Activated T-cell treated with anti-CD3 and anti-CD28 coated beads for 24 hours (primary cell): ENCODE data around the gene OSBPL6.

Experiments
- DNase-seq: peaks from one replicate; pipeline ENCODE4 v3.0.0-alpha.2; 2020; ENCODE audit warnings: low read depth

OSBPL6 gene

GRCh38 chr2:178238750-178239149 lies 44.4 kb downstream of the OSBPL6 start:
- no peak for DNase-seq

DNA sequence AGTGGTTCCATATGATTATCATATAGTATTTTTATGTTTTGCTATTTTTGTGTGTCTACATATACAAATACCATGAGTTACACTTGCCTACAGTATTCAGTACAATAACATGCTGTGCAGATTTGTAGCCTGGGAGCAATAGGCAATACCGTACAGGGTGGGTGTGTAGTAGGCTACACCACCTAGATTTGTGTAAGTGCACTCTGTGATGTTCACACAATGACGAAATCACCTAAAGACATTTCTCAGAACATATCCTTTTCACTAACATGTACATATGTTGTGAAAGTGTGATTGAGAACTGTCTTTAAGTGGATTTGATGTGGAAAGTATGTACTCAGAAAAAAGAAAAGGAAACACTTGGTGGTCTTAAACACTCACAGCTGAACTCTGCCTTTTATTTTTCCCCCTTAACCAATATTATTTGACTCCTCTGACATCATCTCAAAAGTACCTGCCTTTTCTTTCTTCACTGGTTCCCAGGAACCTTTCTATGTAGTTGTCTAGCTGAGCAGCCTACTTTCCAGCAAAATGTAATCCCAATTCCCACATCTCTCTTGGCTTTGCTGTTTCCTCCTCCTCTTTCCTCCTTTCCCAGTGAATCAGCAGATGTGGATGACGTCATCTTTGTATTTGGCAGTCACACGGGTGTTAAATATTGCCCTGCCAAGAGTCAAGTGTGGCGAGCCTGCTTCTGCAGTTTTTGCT lies 47.7 kb downstream of the OSBPL6 start:
- no peak for DNase-seq

GRCh38 chr2:178242552-178242883 lies 48.2 kb downstream of the OSBPL6 start:
- DNase-seq: no peak

- no peak for DNase-seq
Observed at GRCh38 chr2:178243961-178244360, 49.6 kb downstream of the OSBPL6 start.

DNA sequence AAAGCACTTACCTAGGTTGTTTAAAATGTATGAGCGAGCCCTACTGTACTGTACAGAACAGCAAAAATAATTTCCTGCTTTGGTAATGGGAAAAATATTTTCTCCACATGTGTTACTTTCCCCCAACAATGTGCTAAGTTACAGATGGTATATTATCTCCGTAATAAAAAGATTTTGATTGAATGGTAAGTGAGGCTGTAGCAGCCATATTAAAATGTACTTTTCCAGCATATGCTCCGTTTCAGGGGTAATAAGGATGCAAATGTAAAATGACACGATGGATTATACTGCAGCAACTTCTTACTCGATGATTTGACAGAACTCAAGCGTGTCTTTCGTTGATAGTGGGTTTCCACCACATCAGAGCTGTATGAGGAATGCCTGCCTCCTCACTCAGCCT lies 50.5 kb downstream of the OSBPL6 start:
- DNase-seq: no peak

GRCh38 chr2:178246696-178247095 lies 52.4 kb downstream of the OSBPL6 start:
- no peak for DNase-seq

DNA sequence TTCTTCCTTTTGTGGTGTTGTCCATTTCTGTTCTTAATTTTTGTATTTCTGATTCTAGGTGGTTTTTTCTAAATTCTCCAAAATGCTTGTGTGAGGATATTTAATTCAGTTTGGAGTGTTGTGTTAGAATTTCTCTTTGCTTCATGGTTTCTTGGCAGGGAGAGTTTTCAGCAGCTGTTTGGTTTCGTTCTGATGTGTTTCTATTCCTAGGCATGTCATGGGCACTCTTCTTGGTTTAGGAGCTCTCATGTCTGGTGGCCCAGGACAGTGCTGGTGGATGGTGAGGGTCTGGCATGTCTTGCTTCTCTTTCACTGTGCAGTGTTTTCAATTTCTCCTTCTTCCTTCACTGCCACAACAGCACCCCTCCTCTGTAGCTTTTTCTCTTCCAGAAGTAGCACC lies 52.9 kb downstream of the OSBPL6 start:
- no peak for DNase-seq

- DNase-seq: no peak
Observed at GRCh38 chr2:178250429-178250828, 56.1 kb downstream of the OSBPL6 start.

- DNase-seq: no peak
Observed at GRCh38 chr2:178251151-178251955, 57.0 kb downstream of the OSBPL6 start.

GRCh38 chr2:178256382-178257042 lies 62.2 kb downstream of the OSBPL6 start:
- no peak for DNase-seq

GRCh38 chr2:178257127-178257526 lies 62.8 kb downstream of the OSBPL6 start:
- DNase-seq: no peak

GRCh38 chr2:178258916-178259315 lies 64.6 kb downstream of the OSBPL6 start:
- DNase-seq: no peak

DNA sequence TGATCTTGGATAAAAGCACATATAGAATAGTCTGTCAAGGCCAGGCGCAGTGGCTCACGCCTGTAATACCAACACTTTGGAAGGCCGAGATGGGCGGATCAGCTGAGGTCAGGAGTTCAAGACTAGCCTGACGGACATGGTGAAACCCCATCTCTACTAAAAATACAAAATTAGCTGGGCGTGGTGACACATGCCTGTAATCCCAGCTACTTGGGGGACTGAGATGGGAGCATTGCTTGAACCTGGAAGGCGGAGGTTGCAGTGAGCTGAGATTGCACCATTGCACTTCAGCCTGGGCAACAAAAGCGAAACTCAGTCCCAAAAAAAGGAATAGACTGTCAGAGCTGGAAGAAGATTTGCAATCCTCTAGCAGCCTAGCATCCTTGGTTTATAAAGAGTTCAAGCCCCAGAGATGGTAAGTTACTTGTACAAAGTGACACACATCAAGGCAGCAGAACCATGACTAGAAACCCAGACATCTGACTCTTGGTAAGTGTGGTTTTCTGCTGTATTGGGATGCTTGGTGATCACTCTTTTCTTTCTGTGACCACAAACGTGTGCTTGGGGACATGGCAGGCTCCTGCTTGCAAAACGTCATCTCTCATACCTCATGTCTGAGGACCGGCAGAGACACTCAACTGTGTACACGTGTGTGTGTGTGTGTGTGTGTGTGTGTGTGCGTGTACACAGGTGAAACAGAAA lies 69.0 kb downstream of the OSBPL6 start:
- DNase-seq: no peak

GRCh38 chr2:178264211-178264610 lies 69.9 kb downstream of the OSBPL6 start:
- DNase-seq: no peak

GRCh38 chr2:178265851-178266250 lies 71.5 kb downstream of the OSBPL6 start:
- no peak for DNase-seq

DNA sequence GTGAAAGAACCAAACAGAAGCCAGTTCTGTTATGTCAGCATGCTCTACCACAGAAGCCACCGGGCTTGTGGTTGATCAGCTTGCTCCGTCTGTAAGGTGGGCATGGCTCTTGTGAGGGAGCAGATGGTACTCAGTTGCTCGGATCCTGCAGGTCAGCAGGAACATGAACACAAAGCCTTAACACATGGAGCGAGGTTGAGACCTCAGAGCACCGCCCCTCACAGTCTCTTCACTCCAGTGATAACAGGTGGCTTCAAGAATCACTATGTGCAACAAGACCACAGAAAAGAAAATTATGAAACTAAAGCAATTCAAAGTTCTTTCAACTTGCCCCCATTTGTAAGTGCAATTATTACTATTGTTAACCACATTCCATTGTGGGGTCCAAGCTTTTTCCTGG lies 72.1 kb downstream of the OSBPL6 start:
- no peak for DNase-seq

DNA sequence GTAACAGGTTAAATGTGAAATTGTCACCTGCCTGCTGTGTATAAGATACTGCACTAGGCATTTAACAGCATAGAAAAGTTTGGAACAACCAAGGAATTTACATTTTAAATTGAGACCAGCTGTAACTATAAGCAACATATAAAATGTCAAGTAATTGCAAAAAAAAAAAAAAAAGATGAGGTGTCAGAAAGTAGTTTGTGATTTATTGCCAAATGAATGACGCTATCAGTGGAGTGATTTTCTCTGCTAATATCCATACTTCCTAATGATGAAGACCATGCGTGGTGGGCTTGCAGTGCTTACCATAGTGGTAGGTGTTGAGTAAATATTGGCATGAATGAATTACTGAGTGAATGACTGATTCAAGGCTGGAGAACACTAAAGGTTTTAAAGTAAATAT lies 73.3 kb downstream of the OSBPL6 start:
- no peak for DNase-seq

GRCh38 chr2:178268435-178268834 lies 74.1 kb downstream of the OSBPL6 start:
- no peak for DNase-seq

- DNase-seq: no peak
Observed at GRCh38 chr2:178269438-178270224, 75.3 kb downstream of the OSBPL6 start.

DNA sequence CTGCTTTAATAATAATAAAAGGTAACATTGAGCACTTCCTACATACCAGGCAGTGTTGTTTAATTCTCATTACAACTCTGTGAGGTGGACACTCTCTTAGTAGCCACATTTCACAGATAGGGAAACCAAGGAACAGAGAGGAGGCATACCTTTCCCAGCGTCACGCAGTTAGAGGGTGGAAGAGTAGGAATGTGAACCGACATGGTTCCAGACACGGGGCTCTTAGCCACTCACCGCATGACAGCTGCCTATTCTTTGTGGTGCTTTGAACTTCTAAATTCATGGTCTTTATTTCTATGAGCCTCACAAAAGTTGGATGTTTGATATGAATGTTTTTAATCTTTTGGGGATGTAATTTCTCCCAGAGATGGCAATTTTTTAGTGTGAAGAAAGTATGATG lies 76.0 kb downstream of the OSBPL6 start:
- no peak for DNase-seq

DNA sequence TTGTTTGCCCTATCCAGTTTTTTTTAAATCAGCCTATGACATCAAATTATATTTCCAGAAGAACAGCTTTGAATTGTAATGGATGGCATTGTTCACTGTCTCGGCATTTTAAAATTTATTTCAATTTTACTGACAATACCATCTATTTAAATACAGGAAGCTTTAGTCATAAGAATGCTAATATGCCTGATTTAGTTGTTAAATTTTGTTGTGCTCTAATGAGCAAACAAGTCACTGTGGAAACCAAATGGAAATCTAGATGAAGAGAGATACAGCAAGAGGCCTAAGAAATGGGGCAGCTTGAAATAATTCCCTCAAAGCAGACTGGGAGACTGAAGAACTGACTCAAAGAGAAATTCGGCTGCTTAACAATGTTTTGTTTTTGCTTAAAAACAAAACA lies 76.8 kb downstream of the OSBPL6 start:
- DNase-seq: no peak
